Vagina (tissue), 2 donors: ENCODE data around the gene MAD1L1.

Experiments
- POLR2A ChIP-seq, 2 donors: fragments of 450-650 bp; IDR thresholded peaks; one replicate each; pipeline ENCODE4 v1.6.1; 2017; ENCODE audit warnings: antibody characterized with exemption in 2 of 2, mild to moderate bottlenecking in 2 of 2, moderate library complexity in 2 of 2
- POLR2AphosphoS5 ChIP-seq, 2 donors: sonication (generic); formaldehyde crosslinking; IDR thresholded peaks; one replicate each; pipeline ENCODE4 v1.9.0; 2017; ENCODE audit warnings: antibody characterized with exemption in 2 of 2, mild to moderate bottlenecking in 2 of 2, low read depth in 1 of 2; ENCODE audit not compliant: insufficient read depth in 1 of 2
- TF ChIP-seq, protein P1 (sequence below), 3 experiments: fragments of 450-650 bp in 2 of 3; fragments of 200-600 bp in 1 of 3; sonication (generic) in 1 of 3; IDR thresholded peaks; one replicate each; pipeline ENCODE4 v1.5.1; 2017 to 2019; ENCODE audit warnings: antibody characterized with exemption in 3 of 3, mild to moderate bottlenecking in 2 of 3, moderate library complexity in 2 of 3

DNA sequence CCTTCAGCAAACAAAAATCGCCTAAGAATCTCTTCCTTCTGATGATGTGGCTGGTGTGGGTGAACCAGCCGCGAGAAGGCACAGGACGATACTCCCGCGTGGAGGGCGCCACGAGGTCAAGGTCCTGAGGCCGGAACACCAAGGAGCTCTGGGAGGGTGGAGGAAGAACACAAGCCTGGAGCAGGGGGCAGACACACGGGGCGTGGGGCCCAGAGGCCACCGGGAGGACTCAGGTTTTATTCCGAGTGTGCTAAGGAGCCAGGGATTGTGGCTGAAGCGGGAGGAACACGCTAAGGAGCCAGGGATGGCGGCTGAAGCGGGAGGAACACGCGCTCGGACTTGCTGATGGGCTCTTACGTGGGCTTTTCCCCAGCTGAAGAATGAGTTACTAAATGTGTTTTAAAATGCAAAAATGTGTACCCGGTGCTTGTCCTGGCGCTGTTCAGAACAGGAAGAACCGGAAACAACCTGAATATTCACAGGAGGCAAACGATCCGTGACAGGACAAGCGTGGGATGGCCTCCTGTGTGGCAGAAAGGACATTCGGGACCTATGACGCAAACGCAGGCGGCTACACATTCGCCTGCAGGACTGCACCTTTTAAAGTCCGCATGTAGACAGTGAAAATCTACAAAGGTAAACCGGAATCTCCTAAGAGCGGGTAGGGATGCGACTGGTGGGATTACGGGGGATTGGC is 64.0 kb downstream of the MAD1L1 start:
- TF ChIP-seq, protein P1, sequence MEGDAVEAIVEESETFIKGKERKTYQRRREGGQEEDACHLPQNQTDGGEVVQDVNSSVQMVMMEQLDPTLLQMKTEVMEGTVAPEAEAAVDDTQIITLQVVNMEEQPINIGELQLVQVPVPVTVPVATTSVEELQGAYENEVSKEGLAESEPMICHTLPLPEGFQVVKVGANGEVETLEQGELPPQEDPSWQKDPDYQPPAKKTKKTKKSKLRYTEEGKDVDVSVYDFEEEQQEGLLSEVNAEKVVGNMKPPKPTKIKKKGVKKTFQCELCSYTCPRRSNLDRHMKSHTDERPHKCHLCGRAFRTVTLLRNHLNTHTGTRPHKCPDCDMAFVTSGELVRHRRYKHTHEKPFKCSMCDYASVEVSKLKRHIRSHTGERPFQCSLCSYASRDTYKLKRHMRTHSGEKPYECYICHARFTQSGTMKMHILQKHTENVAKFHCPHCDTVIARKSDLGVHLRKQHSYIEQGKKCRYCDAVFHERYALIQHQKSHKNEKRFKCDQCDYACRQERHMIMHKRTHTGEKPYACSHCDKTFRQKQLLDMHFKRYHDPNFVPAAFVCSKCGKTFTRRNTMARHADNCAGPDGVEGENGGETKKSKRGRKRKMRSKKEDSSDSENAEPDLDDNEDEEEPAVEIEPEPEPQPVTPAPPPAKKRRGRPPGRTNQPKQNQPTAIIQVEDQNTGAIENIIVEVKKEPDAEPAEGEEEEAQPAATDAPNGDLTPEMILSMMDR (IDR thresholded peaks at IDR 0.05) = no peak
- TF ChIP-seq POLR2A (IDR thresholded peaks at IDR 0.05) (no peak), POLR2AphosphoS5 (IDR thresholded peaks at IDR 0.05; ENCODE audit: insufficient read depth in 1 of 2, low read depth in 1 of 2) (no peak)
